ENCODE measurements around the gene TMEM14B.

- TF ChIP-seq JUN (IDR thresholded peaks at IDR 0.05; ENCODE audit: borderline replicate concordance, insufficient read depth, insufficient read length, low read depth) (no peak), POLR2A (IDR thresholded peaks at IDR 0.05; ENCODE audit: low read depth, low read length) (no peak), CTCF (IDR thresholded peaks at IDR 0.05; ENCODE audit: extremely low read depth in 1 of 2, insufficient read depth in 1 of 2, low read depth in 1 of 2, low read length in 2 of 2) (no peak), POLR2AphosphoS5 (IDR thresholded peaks at IDR 0.05; ENCODE audit: insufficient read depth, low read depth, low read length) (no peak), EZH2 (IDR thresholded peaks at IDR 0.05; ENCODE audit: borderline replicate concordance, low read depth, low read length, severe bottlenecking) (no peak), MYC (IDR thresholded peaks at IDR 0.05; ENCODE audit: low read depth, low read length) (no peak)
Measured at GRCh38 chr6:10722570-10722819, 25.1 kb upstream of the TMEM14B start.
